Right kidney (tissue), 1 donor: Measurements from ENCODE around the gene GALNT2.

Experiments
- DNase-seq: peaks from one replicate; pipeline ENCODE4 v3.0.0-alpha.2; 2016

GALNT2 gene

GRCh38 chr1:230326971-230327891 lies 260.2 kb downstream of the GALNT2 start:
- no peak for DNase-seq

GRCh38 chr1:230327892-230328284 lies 260.9 kb downstream of the GALNT2 start:
- DNase-seq, result no peak

- no peak for DNase-seq
These were observed 261.4 kb downstream of the GALNT2 start for GRCh38 chr1:230328342-230329015.

- no peak for DNase-seq
These were observed 263.1 kb downstream of the GALNT2 start for GRCh38 chr1:230330157-230330556.
